Astrocyte (in vitro differentiated cells and primary cell): ENCODE results near the gene STKLD1. TPM values are rescaled to one million over a fixed set of nuclear protein-coding genes. Genes with fewer than 3 reads are reported as not detected.
A peak's percentile ranks its signal among the peaks of the same experiment; 100 is the strongest.

Source experiments
- DNase-seq: peaks from one replicate; pipeline ENCODE4 v3.0.0-alpha.2; 2010; ENCODE audit warnings: low read depth
- FAIRE-seq: peaks from 2 replicates; lab custom pipeline; 2011; peaks lifted over from hg19 to GRCh38; lab: Jason Lieb, UNC
- H2AFZ ChIP-seq: 2 replicates; pipeline ENCODE4 v1.6.0; 2012; ENCODE audit warnings: low read depth, low read length, inconsistent platforms
- H3K27ac ChIP-seq: 2 replicates; pipeline ENCODE4 v1.5.1; 2011; ENCODE audit warnings: low read depth, low read length, inconsistent platforms
- H3K27me3 ChIP-seq: 2 replicates; pipeline ENCODE4 v1.6.0; 2011; ENCODE audit warnings: low read length, inconsistent platforms; ENCODE audit not compliant: insufficient read depth
- H3K36me3 ChIP-seq: 2 replicates; pipeline ENCODE4 v1.5.1; 2011; ENCODE audit warnings: low read length, inconsistent platforms; ENCODE audit not compliant: insufficient read depth
- H3K4me1 ChIP-seq: 2 replicates; pipeline ENCODE4 v1.5.1; 2011; ENCODE audit warnings: low read length, inconsistent platforms; ENCODE audit not compliant: insufficient read depth
- H3K4me2 ChIP-seq: 2 replicates; pipeline ENCODE4 v1.6.0; 2012; ENCODE audit warnings: low read length, inconsistent platforms
- H3K4me3 ChIP-seq: 2 replicates; pipeline ENCODE4 v1.5.1; 2011; ENCODE audit warnings: low read depth, mild to moderate bottlenecking, low read length, inconsistent platforms; ENCODE audit not compliant: insufficient read depth
- H3K79me2 ChIP-seq: 2 replicates; pipeline ENCODE4 v1.6.0; 2012; ENCODE audit warnings: mild to moderate bottlenecking, low read length, inconsistent platforms; ENCODE audit not compliant: insufficient read depth
- H3K9ac ChIP-seq: 2 replicates; pipeline ENCODE4 v1.6.0; 2012; ENCODE audit warnings: mild to moderate bottlenecking, low read length, inconsistent platforms
- H3K9me3 ChIP-seq: 2 replicates; pipeline ENCODE4 v1.5.1; 2012; ENCODE audit warnings: low read depth, mild to moderate bottlenecking, low read length, inconsistent platforms; ENCODE audit not compliant: insufficient read depth
- H4K20me1 ChIP-seq: 2 replicates; pipeline ENCODE4 v1.6.0; 2012; ENCODE audit warnings: low read length, inconsistent platforms; ENCODE audit not compliant: insufficient read depth
- H3K27ac Mint-ChIP-seq: one replicate; pipeline ENCODE4 v1.8.0; 2021; ENCODE audit warnings: mild to moderate bottlenecking, mixed read lengths; ENCODE audit not compliant: unreplicated experiment
- H3K27me3 Mint-ChIP-seq: one replicate; pipeline ENCODE4 v1.8.0; 2021; ENCODE audit warnings: low read depth, mixed read lengths; ENCODE audit not compliant: unreplicated experiment
- H3K36me3 Mint-ChIP-seq: one replicate; pipeline ENCODE4 v1.8.0; 2021; ENCODE audit warnings: low read depth, mixed read lengths; ENCODE audit not compliant: unreplicated experiment
- H3K4me1 Mint-ChIP-seq: one replicate; pipeline ENCODE4 v1.8.0; 2021; ENCODE audit warnings: low read depth, mixed read lengths; ENCODE audit not compliant: unreplicated experiment
- H3K4me3 Mint-ChIP-seq: one replicate; pipeline ENCODE4 v1.8.0; 2021; ENCODE audit warnings: mild to moderate bottlenecking, moderate library complexity, mixed read lengths; ENCODE audit not compliant: unreplicated experiment
- H3K9me3 Mint-ChIP-seq: one replicate; pipeline ENCODE4 v1.8.0; 2021; ENCODE audit warnings: mild to moderate bottlenecking, mixed read lengths; ENCODE audit not compliant: unreplicated experiment
- CTCF ChIP-seq: IDR thresholded peaks from 2 replicates; pipeline ENCODE4 v1.5.1; 2011; ENCODE audit warnings: low read depth, mild to moderate bottlenecking, inconsistent platforms, low read length, moderate library complexity; ENCODE audit not compliant: insufficient read depth
- EZH2 ChIP-seq: IDR thresholded peaks from 2 replicates; pipeline ENCODE4 v1.6.1; 2012; ENCODE audit warnings: mild to moderate bottlenecking, low read length, inconsistent platforms; ENCODE audit not compliant: insufficient read depth
- total RNA-seq: library from RNA; stranded (reverse); gene quantifications from 2 replicates; pipeline ENCODE4 v1.2.1, GENCODE V29; 2021

Gene STKLD1
- total RNA-seq, 1 donor from 2014 or later = 0.82 TPM

GRCh38 chr9:133402689-133403088, 26.5 kb downstream of the STKLD1 start:
- peaks cover 9% of the 10 kb centered on the region for H3K4me1 ChIP-seq
- Mint-ChIP-seq H3K27ac (no peak overlapping the region), H3K9me3 (no peaks in the 10 kb centered on the region), H3K36me3 (peaks cover 13% of the 10 kb centered on the region), H3K27me3 (peaks cover 5% of the 10 kb centered on the region), H3K4me1 (peaks cover 10% of the 10 kb centered on the region), H3K4me3 (no peak overlapping the region)
- no peak for DNase-seq
- H3K79me2 ChIP-seq = no peaks in the 10 kb centered on the region
- H3K27ac ChIP-seq = no peak overlapping the region
- TF ChIP-seq CTCF (no peak), EZH2 (no peak)
- H2AFZ ChIP-seq = no peak overlapping the region
- peaks cover 5% of the 10 kb centered on the region for H3K36me3 ChIP-seq
- no peak for FAIRE-seq
- peaks cover 33% of the 10 kb centered on the region for H4K20me1 ChIP-seq
- H3K9ac ChIP-seq = no peak overlapping the region
- H3K9me3 ChIP-seq = no peaks in the 10 kb centered on the region
- no peak overlapping the region for H3K4me3 ChIP-seq
- H3K4me2 ChIP-seq = no peak overlapping the region
- no peaks in the 10 kb centered on the region for H3K27me3 ChIP-seq

GRCh38 chr9:133403766-133404453, 27.7 kb downstream of the STKLD1 start:
- Mint-ChIP-seq H3K27me3 (no peaks in the 10 kb centered on the region), H3K4me3 (no peak overlapping the region), H3K9me3 (no peaks in the 10 kb centered on the region), H3K27ac (no peak overlapping the region), H3K4me1 (peaks cover 10% of the 10 kb centered on the region), H3K36me3 (peaks cover 13% of the 10 kb centered on the region)
- DNase-seq (no peak), FAIRE-seq (no peak)
- no peak overlapping the region for H3K4me3 ChIP-seq
- no peaks in the 10 kb centered on the region for H3K79me2 ChIP-seq
- peaks cover 6% of the 10 kb centered on the region for H3K36me3 ChIP-seq
- no peak overlapping the region for H2AFZ ChIP-seq
- no peak overlapping the region for H3K27ac ChIP-seq
- H4K20me1 ChIP-seq = peaks cover 37% of the 10 kb centered on the region
- no peak overlapping the region for H3K4me2 ChIP-seq
- H3K4me1 ChIP-seq = peaks cover 9% of the 10 kb centered on the region
- H3K9me3 ChIP-seq = no peaks in the 10 kb centered on the region
- H3K9ac ChIP-seq = no peak overlapping the region
- H3K27me3 ChIP-seq = no peaks in the 10 kb centered on the region
- TF ChIP-seq EZH2 (no peak), CTCF (peak; percentile 17)

DNA sequence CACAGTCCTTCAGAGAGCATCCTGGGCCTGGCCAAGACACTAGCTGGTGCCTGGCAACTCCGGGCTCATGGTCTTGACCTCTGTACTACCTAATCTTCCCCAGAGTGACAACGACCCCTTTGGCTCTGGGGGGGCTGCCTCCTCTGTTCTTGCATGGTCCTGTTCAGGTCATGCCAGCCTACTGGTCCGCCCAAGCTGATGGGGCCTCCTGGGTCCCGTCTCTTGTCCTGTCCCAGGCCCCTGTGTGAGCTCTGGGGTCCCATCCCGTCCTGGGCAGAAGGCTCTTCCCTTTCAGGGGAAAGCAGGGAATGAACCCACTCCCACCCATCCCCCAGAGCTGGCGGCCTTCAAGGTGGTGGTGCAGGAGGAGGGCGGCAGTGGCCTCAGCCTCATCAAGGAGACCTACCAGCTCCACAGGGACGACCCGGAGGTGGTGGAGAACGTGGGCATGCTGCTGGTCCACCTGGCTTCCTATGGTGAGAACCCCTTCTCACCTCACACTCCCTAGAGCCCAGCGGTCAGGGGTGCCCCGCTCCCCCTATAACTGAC, 28.4 kb downstream of the STKLD1 start:
- Mint-ChIP-seq H3K4me1 (peaks cover 10% of the 10 kb centered on the region), H3K27ac (no peak overlapping the region), H3K27me3 (no peaks in the 10 kb centered on the region), H3K4me3 (no peak overlapping the region), H3K9me3 (no peaks in the 10 kb centered on the region), H3K36me3 (peaks cover 13% of the 10 kb centered on the region)
- DNase-seq (no peak), FAIRE-seq (no peak)
- Histone ChIP-seq H4K20me1 (peaks cover 37% of the 10 kb centered on the region), H3K4me1 (peaks cover 9% of the 10 kb centered on the region), H3K27ac (no peak overlapping the region), H3K27me3 (no peaks in the 10 kb centered on the region), H3K9ac (no peak overlapping the region), H3K36me3 (peaks cover 6% of the 10 kb centered on the region), H3K4me2 (no peak overlapping the region), H3K9me3 (no peaks in the 10 kb centered on the region), H3K4me3 (no peak overlapping the region), H3K79me2 (no peaks in the 10 kb centered on the region), H2AFZ (no peak overlapping the region)
- no peak for TF ChIP-seq CTCF
